ENCODE data around the gene IFRD2. TPM values are rescaled to one million over a fixed set of nuclear protein-coding genes. Genes with fewer than 3 reads are reported as not detected.

The IFRD2 gene
- total RNA-seq, 1 experiment from 2014 or later = 89.5 TPM

DNA sequence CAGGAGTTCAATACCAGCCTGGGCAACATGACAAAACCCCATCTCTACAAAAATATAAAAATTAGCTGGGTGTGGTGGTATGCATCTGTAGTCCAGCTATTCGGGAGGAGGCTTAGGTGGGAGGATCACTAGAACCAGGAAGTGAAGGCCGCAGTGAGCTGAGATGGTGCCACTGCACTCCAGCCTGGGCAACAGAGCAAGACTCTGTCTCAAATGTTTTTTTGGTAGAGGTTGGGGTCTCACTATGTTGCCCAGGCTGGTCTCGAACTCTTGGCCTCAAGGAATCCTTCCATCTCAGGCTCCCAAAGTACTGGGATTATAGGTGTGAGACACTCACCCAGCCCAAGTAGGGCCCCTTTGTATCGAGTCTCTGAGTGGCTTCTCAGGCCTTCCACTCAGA lies 1.9 kb upstream of the IFRD2 start:
- Mint-ChIP-seq H3K9me3 (ENCODE audit: unreplicated experiment) (no peaks in the 10 kb centered on the region), H3K4me3 (ENCODE audit: unreplicated experiment) (no peak overlapping the region), H3K27ac (ENCODE audit: unreplicated experiment) (no peak overlapping the region), H3K36me3 (ENCODE audit: insufficient read depth, unreplicated experiment) (peaks cover 29% of the 10 kb centered on the region), H3K4me1 (ENCODE audit: low read depth, unreplicated experiment) (peaks cover 22% of the 10 kb centered on the region), H3K27me3 (ENCODE audit: insufficient read depth, unreplicated experiment) (no peaks in the 10 kb centered on the region)
- Histone ChIP-seq H3K9me3 (no peaks in the 10 kb centered on the region), H3K4me3 (ENCODE audit: low read depth, low read length) (no peak overlapping the region), H3K27me3 (replicated peaks; ENCODE audit: control insufficient read depth, insufficient read depth, low read length) (no peaks in the 10 kb centered on the region), H3K36me3 (ENCODE audit: control insufficient read depth, insufficient read depth, low read length) (peaks cover 5% of the 10 kb centered on the region; the same call in 1 of the 2 replicates), H3K4me1 (peaks cover 10% of the 10 kb centered on the region)
- no TSS peak for BruUV-seq (replicated peaks)
- no peak for DNase-seq
- TF ChIP-seq, protein P1, sequence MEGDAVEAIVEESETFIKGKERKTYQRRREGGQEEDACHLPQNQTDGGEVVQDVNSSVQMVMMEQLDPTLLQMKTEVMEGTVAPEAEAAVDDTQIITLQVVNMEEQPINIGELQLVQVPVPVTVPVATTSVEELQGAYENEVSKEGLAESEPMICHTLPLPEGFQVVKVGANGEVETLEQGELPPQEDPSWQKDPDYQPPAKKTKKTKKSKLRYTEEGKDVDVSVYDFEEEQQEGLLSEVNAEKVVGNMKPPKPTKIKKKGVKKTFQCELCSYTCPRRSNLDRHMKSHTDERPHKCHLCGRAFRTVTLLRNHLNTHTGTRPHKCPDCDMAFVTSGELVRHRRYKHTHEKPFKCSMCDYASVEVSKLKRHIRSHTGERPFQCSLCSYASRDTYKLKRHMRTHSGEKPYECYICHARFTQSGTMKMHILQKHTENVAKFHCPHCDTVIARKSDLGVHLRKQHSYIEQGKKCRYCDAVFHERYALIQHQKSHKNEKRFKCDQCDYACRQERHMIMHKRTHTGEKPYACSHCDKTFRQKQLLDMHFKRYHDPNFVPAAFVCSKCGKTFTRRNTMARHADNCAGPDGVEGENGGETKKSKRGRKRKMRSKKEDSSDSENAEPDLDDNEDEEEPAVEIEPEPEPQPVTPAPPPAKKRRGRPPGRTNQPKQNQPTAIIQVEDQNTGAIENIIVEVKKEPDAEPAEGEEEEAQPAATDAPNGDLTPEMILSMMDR (IDR thresholded peaks at IDR 0.05; ENCODE audit: insufficient read depth in 1 of 2, low read depth in 1 of 2, low read length in 1 of 2, severe bottlenecking in 1 of 2, unreplicated experiment in 1 of 2) = no peak
- CTCF ChIA-PET = no interaction called here
- intact Hi-C loops (cut with micrococcal nuclease; ENCODE audit: unreplicated experiment) = no loop called here
- POLR2A ChIA-PET = no interaction called here

DNA sequence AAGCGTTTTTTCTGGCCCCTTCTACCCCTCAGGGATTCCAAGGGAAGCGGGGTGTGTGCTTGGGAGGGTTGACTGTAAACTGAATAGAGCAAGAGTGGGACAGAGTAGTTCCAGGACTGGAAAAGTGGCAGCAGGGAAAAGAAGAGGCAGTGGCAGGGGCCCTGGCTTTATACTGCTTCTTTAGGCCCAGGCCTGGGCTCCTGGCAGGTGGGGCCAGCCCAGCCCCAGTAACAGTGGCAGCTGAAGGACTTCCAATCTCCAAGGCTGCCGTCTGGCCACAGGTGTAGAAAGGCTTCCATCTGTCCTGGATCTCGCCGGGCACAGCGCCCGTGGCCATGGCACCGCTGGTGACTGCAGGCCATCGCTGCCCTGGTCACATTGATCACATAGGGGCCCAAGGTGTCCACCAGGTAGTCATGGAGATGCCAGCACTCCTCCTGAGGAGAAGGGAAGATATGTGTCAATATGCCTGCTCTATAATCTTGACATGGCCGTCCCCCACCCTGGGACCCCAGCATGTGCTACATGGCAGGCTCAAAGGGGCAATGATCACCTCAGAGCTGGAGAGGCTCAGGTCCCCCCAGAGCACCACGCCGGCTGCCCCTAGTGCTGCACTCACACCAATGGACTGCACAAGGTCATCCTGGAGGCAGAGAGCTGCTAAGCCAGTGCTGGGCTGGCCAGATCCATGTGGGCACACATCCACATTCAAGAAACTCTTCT lies 1.0 kb upstream of the IFRD2 start:
- Histone ChIP-seq H3K36me3 (ENCODE audit: control insufficient read depth, insufficient read depth, low read length) (peaks cover 7% of the 10 kb centered on the region), H3K4me1 (peaks cover 10% of the 10 kb centered on the region), H3K9me3 (no peaks in the 10 kb centered on the region), H3K4me3 (ENCODE audit: low read depth, low read length) (no peak overlapping the region), H3K27me3 (replicated peaks; ENCODE audit: control insufficient read depth, insufficient read depth, low read length) (no peaks in the 10 kb centered on the region)
- peak overlapping the region; percentile 98 for H3K27ac Mint-ChIP-seq (ENCODE audit: unreplicated experiment)
- TF ChIP-seq, protein P1 (IDR thresholded peaks at IDR 0.05; ENCODE audit: insufficient read depth in 1 of 2, low read depth in 1 of 2, low read length in 1 of 2, severe bottlenecking in 1 of 2, unreplicated experiment in 1 of 2) = no peak
- no peak for DNase-seq
- POLR2A ChIA-PET = interaction anchor here (0.9 to 1.8 kb wide), 2 partner anchors 44 to 57 kb away, joined by 3 to 11 read pairs; partner anchors contain the start of genes CYB561D2 and NPRL2
- peak overlapping the region; percentile 85 for H3K4me3 Mint-ChIP-seq (ENCODE audit: unreplicated experiment)
- no TSS peak for BruUV-seq (replicated peaks)
- no peaks in the 10 kb centered on the region for H3K9me3 Mint-ChIP-seq (ENCODE audit: unreplicated experiment)
- CTCF ChIA-PET = no interaction called here
- intact Hi-C loops (cut with micrococcal nuclease; ENCODE audit: unreplicated experiment) = no loop called here
- peaks cover 33% of the 10 kb centered on the region for H3K36me3 Mint-ChIP-seq (ENCODE audit: insufficient read depth, unreplicated experiment)
- no peaks in the 10 kb centered on the region for H3K27me3 Mint-ChIP-seq (ENCODE audit: insufficient read depth, unreplicated experiment)
- peaks cover 20% of the 10 kb centered on the region for H3K4me1 Mint-ChIP-seq (ENCODE audit: low read depth, unreplicated experiment)

DNA sequence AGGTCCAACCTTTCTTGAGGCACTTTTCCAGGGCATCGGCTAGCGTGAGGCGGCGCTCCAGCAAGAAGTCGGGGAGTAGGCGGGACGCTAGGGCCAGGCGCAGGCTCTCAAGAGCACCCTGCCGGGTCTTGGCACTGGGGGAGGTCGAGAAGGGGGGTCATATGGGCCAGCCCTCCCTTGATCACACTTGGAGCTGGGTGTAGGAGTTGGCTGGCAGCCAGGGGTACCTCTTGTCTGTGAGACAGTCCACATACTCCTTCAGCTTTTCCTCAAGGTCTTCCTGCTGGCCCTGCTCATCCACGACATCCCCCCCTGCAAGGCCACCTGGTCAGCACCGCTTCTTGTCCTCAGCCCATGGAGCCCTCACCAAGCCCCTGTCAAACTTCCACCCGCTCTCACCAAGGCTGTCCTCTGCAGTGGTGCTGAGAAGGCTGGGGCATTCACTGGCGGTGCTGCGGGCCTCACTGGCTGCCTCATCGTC lies 2.0 kb downstream of the IFRD2 start:
- H3K27ac Mint-ChIP-seq (ENCODE audit: unreplicated experiment) = no peak overlapping the region
- H3K4me3 ChIP-seq (ENCODE audit: low read depth, low read length) = no peak overlapping the region
- no TSS peak for BruUV-seq (replicated peaks)
- H3K9me3 ChIP-seq = no peaks in the 10 kb centered on the region
- H3K27me3 Mint-ChIP-seq (ENCODE audit: insufficient read depth, unreplicated experiment) = no peaks in the 10 kb centered on the region
- no peak overlapping the region for H3K4me3 Mint-ChIP-seq (ENCODE audit: unreplicated experiment)
- no peak for DNase-seq
- intact Hi-C loops (cut with micrococcal nuclease; ENCODE audit: unreplicated experiment) = no loop called here
- POLR2A ChIA-PET = no interaction called here
- peaks cover 7% of the 10 kb centered on the region for H3K4me1 ChIP-seq
- H3K4me1 Mint-ChIP-seq (ENCODE audit: low read depth, unreplicated experiment) = peaks cover 16% of the 10 kb centered on the region
- no peaks in the 10 kb centered on the region for H3K9me3 Mint-ChIP-seq (ENCODE audit: unreplicated experiment)
- H3K27me3 ChIP-seq (replicated peaks; ENCODE audit: control insufficient read depth, insufficient read depth, low read length) = no peaks in the 10 kb centered on the region
- CTCF ChIA-PET = no interaction called here
- peaks cover 7% of the 10 kb centered on the region for H3K36me3 ChIP-seq (ENCODE audit: control insufficient read depth, insufficient read depth, low read length)
- peaks cover 34% of the 10 kb centered on the region for H3K36me3 Mint-ChIP-seq (ENCODE audit: insufficient read depth, unreplicated experiment)
- TF ChIP-seq, protein P1 (IDR thresholded peaks at IDR 0.05; ENCODE audit: insufficient read depth in 1 of 2, low read depth in 1 of 2, low read length in 1 of 2, severe bottlenecking in 1 of 2, unreplicated experiment in 1 of 2) = no peak

All from Caco-2 (cell line).